ENCODE results near the gene SURF1. TPM values are rescaled to one million over a fixed set of nuclear protein-coding genes. Genes with fewer than 3 reads are reported as not detected.
"Not testable (repeated sequence)": the region's sequence is repeated elsewhere in the genome, so short reads cannot be mapped to it uniquely, and the experiment has no call there.

Gene SURF1
- polyA plus RNA-seq, 4 donors = 34.5 to 46.9 (median 43.5) TPM

- no peak for DNase-seq (ENCODE audit: low read depth in 4 of 4, low spot score in 2 of 4)
Observed at GRCh38 chr9:133346021-133346785, 10.1 kb downstream of the SURF1 start.

- no peak for DNase-seq (ENCODE audit: low read depth in 4 of 4, low spot score in 2 of 4)
Observed at GRCh38 chr9:133345596-133345995, 10.7 kb downstream of the SURF1 start.

- no peak for DNase-seq (ENCODE audit: low read depth in 4 of 4, low spot score in 2 of 4)
Observed at GRCh38 chr9:133344979-133345378, 11.3 kb downstream of the SURF1 start.

GRCh38 chr9:133344071-133344470 lies 12.2 kb downstream of the SURF1 start:
- DNase-seq (ENCODE audit: low read depth in 4 of 4, low spot score in 2 of 4) = no peak

GRCh38 chr9:133342570-133342969 lies 13.7 kb downstream of the SURF1 start:
- no peak for DNase-seq (ENCODE audit: low read depth in 4 of 4, low spot score in 2 of 4)

- no peak for DNase-seq (ENCODE audit: low read depth in 4 of 4, low spot score in 2 of 4)
Observed at GRCh38 chr9:133342069-133342406, 14.2 kb downstream of the SURF1 start.

- no peak for DNase-seq (ENCODE audit: low read depth in 4 of 4, low spot score in 2 of 4)
Observed at GRCh38 chr9:133341369-133342068, 14.8 kb downstream of the SURF1 start.

GRCh38 chr9:133340916-133341315 lies 15.4 kb downstream of the SURF1 start:
- no peak for DNase-seq (ENCODE audit: low read depth in 4 of 4, low spot score in 2 of 4)

GRCh38 chr9:133340256-133340655 lies 16.0 kb downstream of the SURF1 start:
- no peak for DNase-seq (ENCODE audit: low read depth in 4 of 4, low spot score in 2 of 4)

GRCh38 chr9:133339641-133340040 lies 16.6 kb downstream of the SURF1 start:
- no peak for DNase-seq (ENCODE audit: low read depth in 4 of 4, low spot score in 2 of 4)

GRCh38 chr9:133335924-133336811 lies 20.1 kb downstream of the SURF1 start, which contains the start of gene SURF6:
SURF6 (minus strand) TSS chr9:133336188; CDS start chr9:133336132, 56 bp downstream.
- peak; percentile 25 to 81 (median 70) for DNase-seq (ENCODE audit: low read depth in 4 of 4, low spot score in 2 of 4)

- DNase-seq (ENCODE audit: low read depth in 4 of 4, low spot score in 2 of 4) = not testable (repeated sequence)
Observed at GRCh38 chr9:133334888-133335287, 21.4 kb downstream of the SURF1 start.

GRCh38 chr9:133334161-133334560 lies 22.1 kb downstream of the SURF1 start:
- no peak for DNase-seq (ENCODE audit: low read depth in 4 of 4, low spot score in 2 of 4)

GRCh38 chr9:133333566-133333965 lies 22.7 kb downstream of the SURF1 start:
- DNase-seq (ENCODE audit: low read depth in 4 of 4, low spot score in 2 of 4) = no peak

GRCh38 chr9:133333011-133333410 lies 23.3 kb downstream of the SURF1 start:
- DNase-seq (ENCODE audit: low read depth in 4 of 4, low spot score in 2 of 4) = no peak

- no peak for DNase-seq (ENCODE audit: low read depth in 4 of 4, low spot score in 2 of 4)
Observed at GRCh38 chr9:133332381-133332730, 23.9 kb downstream of the SURF1 start.

- no peak for DNase-seq (ENCODE audit: low read depth in 4 of 4, low spot score in 2 of 4)
Observed at GRCh38 chr9:133331641-133332380, 24.5 kb downstream of the SURF1 start.

GRCh38 chr9:133331221-133331620 lies 25.1 kb downstream of the SURF1 start:
- DNase-seq (ENCODE audit: low read depth in 4 of 4, low spot score in 2 of 4) = no peak

- not testable (repeated sequence) for DNase-seq (ENCODE audit: low read depth in 4 of 4, low spot score in 2 of 4)
Observed at GRCh38 chr9:133329306-133330156, 26.8 kb downstream of the SURF1 start.
